ENCODE data around the gene SEPHS2.

DNA sequence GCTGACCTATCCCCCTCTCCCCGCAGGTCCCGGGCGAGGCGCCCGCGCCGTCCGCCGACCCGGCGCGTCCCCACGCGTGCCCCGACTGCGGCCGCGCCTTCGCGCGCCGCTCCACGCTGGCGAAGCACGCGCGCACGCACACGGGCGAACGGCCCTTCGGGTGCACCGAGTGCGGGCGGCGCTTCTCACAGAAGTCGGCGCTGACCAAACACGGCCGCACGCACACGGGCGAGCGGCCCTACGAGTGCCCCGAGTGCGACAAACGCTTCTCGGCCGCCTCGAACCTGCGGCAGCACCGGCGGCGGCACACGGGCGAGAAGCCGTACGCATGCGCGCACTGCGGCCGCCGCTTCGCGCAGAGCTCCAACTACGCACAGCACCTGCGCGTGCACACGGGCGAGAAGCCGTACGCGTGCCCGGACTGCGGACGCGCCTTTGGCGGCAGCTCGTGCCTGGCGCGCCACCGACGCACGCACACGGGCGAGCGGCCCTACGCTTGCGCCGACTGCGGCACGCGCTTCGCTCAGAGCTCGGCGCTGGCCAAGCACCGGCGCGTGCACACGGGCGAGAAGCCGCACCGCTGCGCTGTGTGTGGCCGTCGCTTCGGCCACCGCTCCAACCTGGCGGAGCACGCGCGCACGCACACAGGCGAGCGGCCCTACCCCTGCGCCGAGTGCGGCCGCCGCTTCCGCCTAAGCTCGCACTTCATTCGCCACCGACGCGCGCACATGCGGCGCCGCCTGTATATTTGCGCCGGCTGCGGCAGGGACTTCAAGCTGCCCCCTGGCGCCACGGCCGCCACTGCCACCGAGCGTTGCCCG, 27.9 kb downstream of the SEPHS2 start:
- no peak for TF ChIP-seq POLR2A (IDR thresholded peaks at IDR 0.05)
- TF ChIP-seq, protein P1, sequence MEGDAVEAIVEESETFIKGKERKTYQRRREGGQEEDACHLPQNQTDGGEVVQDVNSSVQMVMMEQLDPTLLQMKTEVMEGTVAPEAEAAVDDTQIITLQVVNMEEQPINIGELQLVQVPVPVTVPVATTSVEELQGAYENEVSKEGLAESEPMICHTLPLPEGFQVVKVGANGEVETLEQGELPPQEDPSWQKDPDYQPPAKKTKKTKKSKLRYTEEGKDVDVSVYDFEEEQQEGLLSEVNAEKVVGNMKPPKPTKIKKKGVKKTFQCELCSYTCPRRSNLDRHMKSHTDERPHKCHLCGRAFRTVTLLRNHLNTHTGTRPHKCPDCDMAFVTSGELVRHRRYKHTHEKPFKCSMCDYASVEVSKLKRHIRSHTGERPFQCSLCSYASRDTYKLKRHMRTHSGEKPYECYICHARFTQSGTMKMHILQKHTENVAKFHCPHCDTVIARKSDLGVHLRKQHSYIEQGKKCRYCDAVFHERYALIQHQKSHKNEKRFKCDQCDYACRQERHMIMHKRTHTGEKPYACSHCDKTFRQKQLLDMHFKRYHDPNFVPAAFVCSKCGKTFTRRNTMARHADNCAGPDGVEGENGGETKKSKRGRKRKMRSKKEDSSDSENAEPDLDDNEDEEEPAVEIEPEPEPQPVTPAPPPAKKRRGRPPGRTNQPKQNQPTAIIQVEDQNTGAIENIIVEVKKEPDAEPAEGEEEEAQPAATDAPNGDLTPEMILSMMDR (IDR thresholded peaks at IDR 0.05) = no peak

Measured in lower leg skin (tissue), 3 donors.